Uterus (tissue), 2 donors: ENCODE data around the gene C2orf92.

Source experiments
- CTCF ChIP-seq, 4 experiments: fragments of 200-600 bp in 2 of 4; fragments of 450-650 bp in 2 of 4; sonication (generic) in 2 of 4; IDR thresholded peaks; one replicate each; pipeline ENCODE4 v1.5.1; 2016 to 2019; ENCODE audit warnings: antibody characterized with exemption in 4 of 4, mild to moderate bottlenecking in 2 of 4, moderate library complexity in 1 of 4
- POLR2A ChIP-seq, 2 donors: fragments of 450-650 bp; IDR thresholded peaks; one replicate each; pipeline ENCODE4 v1.6.1; 2016; ENCODE audit warnings: antibody characterized with exemption in 2 of 2, mild to moderate bottlenecking in 1 of 2, moderate library complexity in 1 of 2

GRCh38 chr2:97662895-97663625, 6.5 kb upstream of the C2orf92 start:
- TF ChIP-seq CTCF (IDR thresholded peaks at IDR 0.05) (no peak), POLR2A (IDR thresholded peaks at IDR 0.05) (peak in 1 of 2 donors; percentile 16)
